Cerebellar cortex (tissue), 1 donor: ENCODE measurements around the gene PLEKHB2.
"Not testable (repeated sequence)": the region's sequence is repeated elsewhere in the genome, so short reads cannot be mapped to it uniquely, and the experiment has no call there.

Experiments used
- DNase-seq: peaks from one replicate; pipeline ENCODE4 v3.0.0-alpha.2; 2015; ENCODE audit warnings: low spot score

The PLEKHB2 gene

GRCh38 chr2:131105156-131105949, at the start of gene PLEKHB2:
Gene PLEKHB2, plus strand, starts transcription at chr2:131105336. Its CDS starts 15,606 bp downstream, at chr2:131120942.
- no peak for DNase-seq

GRCh38 chr2:131056204-131056931, 48.8 kb upstream of the PLEKHB2 start:
- no peak for DNase-seq

- DNase-seq: no peak
Observed at GRCh38 chr2:131056932-131057287, 48.2 kb upstream of the PLEKHB2 start.

- DNase-seq: no peak
Observed at GRCh38 chr2:131058214-131058843, 46.8 kb upstream of the PLEKHB2 start.

GRCh38 chr2:131058920-131059319, 46.2 kb upstream of the PLEKHB2 start:
- DNase-seq: no peak

- DNase-seq: no peak
Observed at GRCh38 chr2:131063501-131064283, 41.4 kb upstream of the PLEKHB2 start.

- DNase-seq: no peak
Observed at GRCh38 chr2:131064589-131065512, 40.3 kb upstream of the PLEKHB2 start.

GRCh38 chr2:131067465-131068125, 37.5 kb upstream of the PLEKHB2 start:
- no peak for DNase-seq

- not testable (repeated sequence) for DNase-seq
Observed at GRCh38 chr2:131068172-131068571, 37.0 kb upstream of the PLEKHB2 start.

- not testable (repeated sequence) for DNase-seq
Observed at GRCh38 chr2:131075578-131075977, 29.6 kb upstream of the PLEKHB2 start.

- DNase-seq: no peak
Observed at GRCh38 chr2:131076707-131077106, 28.4 kb upstream of the PLEKHB2 start.

- DNase-seq: no peak
Observed at GRCh38 chr2:131077182-131077846, 27.8 kb upstream of the PLEKHB2 start.

GRCh38 chr2:131077966-131078365, 27.2 kb upstream of the PLEKHB2 start:
- no peak for DNase-seq

GRCh38 chr2:131079931-131080330, 25.2 kb upstream of the PLEKHB2 start:
- DNase-seq: not testable (repeated sequence)

- no peak for DNase-seq
Observed at GRCh38 chr2:131081190-131081589, 23.9 kb upstream of the PLEKHB2 start.

- DNase-seq: no peak
Observed at GRCh38 chr2:131085646-131086045, 19.5 kb upstream of the PLEKHB2 start.

GRCh38 chr2:131092458-131093005, 12.6 kb upstream of the PLEKHB2 start:
- DNase-seq: no peak

GRCh38 chr2:131093006-131093695, 12.0 kb upstream of the PLEKHB2 start, which contains the start of gene FAM168B:
Gene FAM168B, minus strand, starts transcription at chr2:131093460. Its CDS starts 10,814 bp downstream, at chr2:131082646.
- DNase-seq: peak; percentile 77
